SK-N-MC (cell line): ENCODE measurements around the gene USH2A.

Experiments
- DNase-seq: peaks from one replicate; pipeline ENCODE4 v3.0.0-alpha.2; 2011; ENCODE audit warnings: low read depth, low spot score
- H3K27ac ChIP-seq: fragments of 200-600 bp; sonication (generic); 2 replicates; pipeline ENCODE4 v1.5.1; 2016; ENCODE audit warnings: mixed run types
- H3K36me3 ChIP-seq: fragments of 200-600 bp; sonication (generic); 2 replicates; pipeline ENCODE4 v1.6.1; 2017; ENCODE audit warnings: antibody characterized with exemption, low read length, mixed read lengths; ENCODE audit not compliant: insufficient read depth
- H3K4me3 ChIP-seq: fragments of 200-600 bp; sonication (generic); 2 replicates; pipeline ENCODE4 v1.5.1; 2016
- H3K9ac ChIP-seq: fragments of 200-600 bp; sonication (generic); 2 replicates; pipeline ENCODE4 v1.8.0; 2017; ENCODE audit warnings: mixed run types, mixed read lengths; ENCODE audit not compliant: insufficient read length
- H3K9me3 ChIP-seq: fragments of 200-600 bp; sonication (generic); 2 replicates; pipeline ENCODE4 v1.6.1; 2017; ENCODE audit warnings: low read depth, mild to moderate bottlenecking, antibody characterized with exemption, low read length, moderate library complexity, mixed read lengths
- EZH2 ChIP-seq: fragments of 200-600 bp; sonication (generic); IDR thresholded peaks from one replicate; pipeline ENCODE4 v1.6.1; 2017; ENCODE audit warnings: antibody characterized with exemption
- FOXP2 ChIP-seq: optimal IDR thresholded peaks from 2 replicates; pipeline ENCODE3; 2011; ENCODE audit warnings: mild to moderate bottlenecking, moderate library complexity; ENCODE audit not compliant: insufficient read depth; ENCODE audit errors: extremely low read length, control extremely low read depth
- POLR2AphosphoS5 ChIP-seq: IDR thresholded peaks from 2 replicates; pipeline ENCODE4 v1.6.1; 2012; ENCODE audit warnings: mild to moderate bottlenecking, low read depth, low read length, borderline replicate concordance

Gene USH2A

DNA sequence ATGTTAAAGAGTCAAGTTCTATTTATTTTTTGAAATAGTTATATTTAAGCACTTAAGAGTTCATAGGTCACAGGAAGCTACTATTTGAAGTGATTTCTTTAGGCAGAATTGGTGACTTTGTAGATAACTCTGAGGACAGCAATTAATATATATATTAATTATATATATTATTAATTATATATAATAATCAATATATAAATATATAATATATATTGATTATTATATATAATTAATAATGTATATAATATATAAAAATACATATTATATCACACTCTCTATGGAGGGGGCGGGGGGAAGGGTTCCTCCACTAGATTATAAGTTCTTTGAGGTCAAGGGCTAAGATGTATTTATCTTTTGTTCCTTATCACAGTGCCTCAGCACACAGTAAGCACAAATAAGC lies 547.5 kb downstream of the USH2A start:
- TF ChIP-seq EZH2 = no peak
- no peak for TF ChIP-seq FOXP2
- TF ChIP-seq POLR2AphosphoS5 = no peak
- Histone ChIP-seq H3K36me3 (no peaks in the 10 kb centered on the region), H3K27ac (no peak overlapping the region), H3K4me3 (no peak overlapping the region), H3K9me3 (no peaks in the 10 kb centered on the region), H3K9ac (no peak overlapping the region)
- no peak for DNase-seq

DNA sequence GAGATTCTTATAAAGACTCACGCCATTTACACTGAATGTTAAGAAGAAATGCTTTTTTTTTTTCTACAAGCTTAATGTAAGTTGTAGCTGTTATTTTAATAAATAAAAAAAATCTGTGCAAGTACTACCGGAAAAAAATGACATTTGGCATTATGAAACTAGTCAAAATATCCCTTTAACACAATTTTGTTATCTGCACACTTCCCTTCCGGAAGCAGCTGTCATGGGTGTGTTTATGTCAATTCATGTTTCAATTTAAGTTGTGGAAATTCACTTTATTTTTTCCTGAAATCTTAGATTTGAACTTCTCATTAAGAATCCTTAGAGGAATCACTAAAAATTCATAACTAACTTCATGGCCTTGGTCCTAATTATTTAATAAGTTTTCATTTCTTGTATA lies 548.0 kb downstream of the USH2A start:
- no peak overlapping the region for H3K9ac ChIP-seq
- no peak overlapping the region for H3K4me3 ChIP-seq
- H3K9me3 ChIP-seq = no peaks in the 10 kb centered on the region
- H3K27ac ChIP-seq = no peak overlapping the region
- H3K36me3 ChIP-seq = no peaks in the 10 kb centered on the region
- TF ChIP-seq EZH2 = no peak
- no peak for DNase-seq

DNA sequence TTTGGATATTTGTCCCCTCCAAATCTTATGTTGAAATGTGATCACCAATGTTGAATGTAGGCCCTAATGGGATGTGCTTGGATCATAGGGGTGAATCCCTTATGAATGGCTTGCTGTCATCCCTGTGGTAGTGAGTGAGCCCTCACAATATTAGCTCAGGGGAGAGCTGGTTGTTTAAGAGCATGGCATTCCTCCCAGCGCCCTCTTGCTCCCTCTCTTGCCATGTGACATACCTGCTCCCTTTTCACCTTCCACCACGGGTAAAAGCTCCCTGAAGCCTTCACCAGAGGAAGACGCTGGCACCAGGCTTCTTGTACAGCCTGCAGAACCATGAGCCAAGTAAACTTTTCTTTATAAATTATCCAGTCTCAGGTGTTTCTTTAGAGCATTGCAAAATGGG lies 550.6 kb downstream of the USH2A start:
- no peak overlapping the region for H3K27ac ChIP-seq
- TF ChIP-seq POLR2AphosphoS5 (no peak), EZH2 (no peak), FOXP2 (no peak)
- no peaks in the 10 kb centered on the region for H3K9me3 ChIP-seq
- H3K4me3 ChIP-seq = no peak overlapping the region
- H3K36me3 ChIP-seq = no peaks in the 10 kb centered on the region
- DNase-seq = no peak
- H3K9ac ChIP-seq = no peak overlapping the region

DNA sequence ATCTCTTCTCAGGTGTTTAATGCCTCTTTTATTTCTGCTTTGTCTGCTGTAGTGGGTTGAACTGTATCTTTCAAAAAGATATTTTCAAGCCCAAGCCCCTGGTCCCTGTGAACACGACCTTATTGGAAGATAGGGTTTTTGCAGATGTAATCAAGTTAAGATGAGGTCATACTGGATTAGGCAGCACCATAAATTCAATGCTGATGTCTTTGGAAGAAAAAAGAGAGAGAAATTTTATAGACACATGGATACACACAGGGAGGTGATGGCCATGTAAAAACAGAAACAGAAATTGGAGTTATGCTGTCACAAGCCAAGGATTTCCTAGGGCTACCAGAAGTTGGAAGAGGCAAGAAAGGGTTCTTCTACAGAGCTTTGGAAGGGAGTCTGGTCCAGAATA lies 554.7 kb downstream of the USH2A start:
- TF ChIP-seq FOXP2 (no peak), EZH2 (no peak), POLR2AphosphoS5 (no peak)
- H3K36me3 ChIP-seq = no peaks in the 10 kb centered on the region
- H3K4me3 ChIP-seq = no peak overlapping the region
- no peak overlapping the region for H3K9ac ChIP-seq
- H3K27ac ChIP-seq = no peak overlapping the region
- no peaks in the 10 kb centered on the region for H3K9me3 ChIP-seq
- no peak for DNase-seq

DNA sequence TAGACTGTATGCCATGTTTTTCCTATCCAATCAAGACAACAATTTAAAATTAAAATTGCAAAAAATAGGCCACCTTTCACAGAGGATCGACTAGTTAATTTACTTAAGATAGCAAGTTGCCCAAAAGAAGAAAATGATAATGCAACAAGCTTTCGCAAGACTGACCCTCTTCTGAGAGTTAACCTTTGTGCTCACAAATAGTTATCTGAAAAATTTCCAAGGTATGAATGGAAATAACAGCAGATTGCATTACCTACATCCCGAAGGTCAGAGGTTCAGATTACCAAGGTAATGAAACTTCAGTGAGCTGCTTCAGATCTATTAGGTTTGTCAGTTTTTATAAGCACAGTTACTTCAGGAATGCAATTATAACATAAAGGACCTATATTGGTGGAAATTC lies 558.2 kb downstream of the USH2A start:
- Histone ChIP-seq H3K9me3 (no peaks in the 10 kb centered on the region), H3K27ac (no peak overlapping the region), H3K9ac (no peak overlapping the region), H3K4me3 (no peak overlapping the region), H3K36me3 (no peaks in the 10 kb centered on the region)
- no peak for DNase-seq
- TF ChIP-seq POLR2AphosphoS5 (no peak), FOXP2 (no peak), EZH2 (no peak)

DNA sequence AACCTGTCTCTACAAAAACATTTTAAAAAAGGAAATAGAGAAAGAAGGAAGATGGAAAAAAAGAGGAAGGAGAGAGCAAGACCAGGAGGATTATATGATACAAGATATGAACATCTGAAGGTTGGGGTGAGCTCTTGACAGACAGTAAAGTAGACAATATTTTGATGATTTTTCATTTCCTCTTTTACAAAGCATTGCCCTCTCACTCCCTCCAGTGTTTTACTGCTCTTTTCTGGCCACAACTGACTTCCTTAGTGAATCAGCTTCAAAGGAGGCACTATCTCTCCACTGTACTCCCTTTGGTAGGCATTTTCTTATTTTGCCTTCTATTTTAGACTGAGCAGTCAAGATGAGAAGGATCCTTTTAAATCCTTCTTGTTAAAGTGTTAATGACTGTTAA lies 559.5 kb downstream of the USH2A start:
- no peak overlapping the region for H3K27ac ChIP-seq
- no peak for DNase-seq
- no peak overlapping the region for H3K4me3 ChIP-seq
- TF ChIP-seq FOXP2 = no peak
- H3K9me3 ChIP-seq = no peaks in the 10 kb centered on the region
- H3K9ac ChIP-seq = no peak overlapping the region
- H3K36me3 ChIP-seq = no peaks in the 10 kb centered on the region

DNA sequence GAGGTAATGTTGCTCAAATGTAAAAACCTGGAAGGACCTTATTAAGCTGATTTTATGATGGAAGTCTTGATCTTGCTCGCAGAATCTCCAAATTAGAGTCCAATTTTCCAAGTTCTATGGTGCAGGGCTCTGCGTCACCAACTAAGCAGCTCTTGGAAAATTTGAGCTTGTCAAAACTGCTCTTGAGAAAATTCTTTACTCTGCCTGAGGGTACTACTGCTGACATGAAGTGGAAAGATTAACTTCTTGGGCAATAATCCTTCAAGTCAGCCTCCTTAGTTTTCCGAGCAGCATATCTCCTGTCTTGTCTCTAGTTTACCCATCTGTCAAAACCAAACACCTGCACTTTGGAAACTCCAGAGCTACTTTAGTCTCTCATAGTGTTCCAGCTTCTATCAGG lies 562.4 kb downstream of the USH2A start:
- no peaks in the 10 kb centered on the region for H3K9me3 ChIP-seq
- no peaks in the 10 kb centered on the region for H3K36me3 ChIP-seq
- no peak overlapping the region for H3K27ac ChIP-seq
- TF ChIP-seq EZH2 = no peak
- TF ChIP-seq POLR2AphosphoS5 = no peak
- TF ChIP-seq FOXP2 = no peak
- no peak overlapping the region for H3K9ac ChIP-seq
- H3K4me3 ChIP-seq = no peak overlapping the region
- no peak for DNase-seq

DNA sequence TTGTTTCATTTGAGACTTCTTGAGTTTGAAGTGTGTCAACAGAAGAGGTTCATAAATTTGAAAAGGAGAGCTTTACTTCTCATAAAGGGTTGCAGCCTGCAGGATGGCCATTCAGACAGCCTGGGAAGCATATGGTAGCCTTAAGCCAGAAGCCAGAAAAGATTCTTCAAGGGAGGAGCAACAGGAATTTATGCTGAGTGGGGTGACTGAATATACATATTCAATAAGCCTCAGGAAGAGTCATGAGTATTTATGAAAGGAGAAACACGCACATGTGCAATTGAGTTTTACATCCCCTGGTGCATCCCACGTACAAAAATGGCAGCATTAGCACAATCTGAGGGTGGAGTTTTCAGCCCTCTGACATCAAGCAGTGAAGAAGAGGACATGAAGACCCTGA lies 565.9 kb downstream of the USH2A start:
- H3K36me3 ChIP-seq = no peaks in the 10 kb centered on the region
- TF ChIP-seq POLR2AphosphoS5 (no peak), EZH2 (no peak)
- H3K9me3 ChIP-seq = no peaks in the 10 kb centered on the region
- no peak overlapping the region for H3K9ac ChIP-seq
- no peak overlapping the region for H3K27ac ChIP-seq
- H3K4me3 ChIP-seq = no peak overlapping the region
- no peak for DNase-seq

DNA sequence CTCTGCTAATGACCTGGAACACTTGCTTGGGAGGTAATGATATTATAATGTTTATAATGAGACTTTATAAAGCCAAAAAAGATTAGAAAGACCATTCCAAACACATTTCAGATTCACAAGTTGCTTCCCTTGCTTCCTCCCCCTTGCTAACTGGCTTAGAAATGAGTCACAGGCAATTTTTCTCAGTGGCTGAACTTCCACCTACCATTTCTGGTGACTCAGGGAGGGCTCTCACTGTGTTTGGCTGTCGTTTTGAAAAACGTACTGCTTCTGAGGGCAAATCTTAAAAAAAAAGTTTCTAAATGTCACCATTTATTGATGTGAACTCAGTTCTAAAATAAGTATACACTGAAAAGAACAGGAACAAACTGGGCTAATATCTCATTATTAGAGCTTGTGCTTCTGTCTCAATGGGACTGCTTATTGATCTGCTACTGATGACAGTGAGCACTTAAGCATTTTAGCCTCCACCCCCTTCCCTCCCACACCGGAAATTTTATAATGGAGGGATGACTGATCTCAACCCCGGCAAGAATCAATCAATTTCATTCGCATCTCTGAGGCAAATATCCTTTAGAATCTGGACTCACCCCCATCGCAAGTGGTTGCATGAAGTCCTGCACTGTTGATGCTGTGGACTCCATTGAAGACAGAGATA lies 577.9 kb downstream of the USH2A start:
- no peak for TF ChIP-seq FOXP2
- TF ChIP-seq POLR2AphosphoS5 = no peak
- no peak for TF ChIP-seq EZH2
- H3K4me3 ChIP-seq = no peak overlapping the region
- no peak for DNase-seq
- H3K9me3 ChIP-seq = no peaks in the 10 kb centered on the region
- H3K27ac ChIP-seq = no peak overlapping the region
- H3K36me3 ChIP-seq = no peaks in the 10 kb centered on the region
- no peak overlapping the region for H3K9ac ChIP-seq

DNA sequence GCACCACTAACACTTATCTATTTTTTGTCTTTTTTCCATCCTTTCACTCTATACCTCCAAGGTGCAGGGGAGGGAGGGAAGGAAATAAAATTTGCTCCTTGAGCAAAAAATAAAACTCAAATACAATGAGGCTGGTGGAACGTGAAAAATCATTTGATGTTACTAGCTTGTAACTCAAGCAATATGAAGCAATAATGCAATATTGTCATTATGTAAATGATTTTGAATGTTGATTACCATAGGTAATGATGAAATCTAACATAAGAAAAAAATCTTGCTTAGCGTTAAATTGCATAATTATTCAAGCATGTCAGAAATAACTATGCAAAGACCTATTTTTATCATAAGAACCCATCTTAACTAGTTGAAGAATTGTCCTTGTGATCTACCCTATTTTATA lies 578.5 kb downstream of the USH2A start:
- TF ChIP-seq EZH2 = no peak
- Histone ChIP-seq H3K9ac (no peak overlapping the region), H3K36me3 (no peaks in the 10 kb centered on the region), H3K9me3 (no peaks in the 10 kb centered on the region), H3K27ac (no peak overlapping the region), H3K4me3 (no peak overlapping the region)
- DNase-seq = no peak
